Mesendoderm (in vitro differentiated cells): ENCODE measurements around the gene FUBP3.
A peak's percentile ranks its signal among the peaks of the same experiment; 100 is the strongest.

ENCODE experiments used
- DNase-seq: peaks from one replicate; pipeline ENCODE4 v3.0.0; 2013
- H2AK5ac ChIP-seq: 2 replicates; pipeline ENCODE4 v1.6.1; 2013; ENCODE audit warnings: low read length, inconsistent platforms
- H2BK120ac ChIP-seq: 2 replicates; pipeline ENCODE4 v1.6.1; 2013; ENCODE audit warnings: low read depth, mild to moderate bottlenecking, low read length, moderate library complexity, mixed read lengths
- H2BK15ac ChIP-seq: replicated peaks from 2 replicates; pipeline ENCODE4 v1.6.1; 2013; ENCODE audit warnings: low read depth, mild to moderate bottlenecking, moderate library complexity
- H2BK5ac ChIP-seq: 2 replicates; pipeline ENCODE4 v1.6.1; 2013; ENCODE audit warnings: low read length, inconsistent platforms
- H3K18ac ChIP-seq: 2 replicates; pipeline ENCODE4 v1.6.1; 2013; ENCODE audit warnings: mild to moderate bottlenecking, low read length, mixed read lengths
- H3K23ac ChIP-seq: one replicate; pipeline ENCODE4 v1.6.1; 2013; ENCODE audit warnings: low read length
- H3K27ac ChIP-seq: 2 replicates; pipeline ENCODE4 v1.5.1; 2013; ENCODE audit warnings: low read depth, mild to moderate bottlenecking, inconsistent platforms, low read length, moderate library complexity
- H3K27me3 ChIP-seq: 2 replicates; pipeline ENCODE4 v1.6.1; 2013; ENCODE audit warnings: low read length, control low read depth, mild to moderate bottlenecking, inconsistent platforms; ENCODE audit not compliant: insufficient read depth, poor library complexity
- H3K36me3 ChIP-seq: 2 replicates; pipeline ENCODE4 v1.6.1; 2013; ENCODE audit warnings: low read length, inconsistent platforms; ENCODE audit not compliant: control insufficient read depth, insufficient read depth
- H3K4ac ChIP-seq: one replicate; pipeline ENCODE4 v1.6.1; 2013; ENCODE audit warnings: low read depth, mild to moderate bottlenecking, low read length, moderate library complexity
- H3K4me1 ChIP-seq: 2 replicates; pipeline ENCODE4 v1.6.1; 2013; ENCODE audit warnings: low read depth, low read length, inconsistent platforms; ENCODE audit not compliant: control insufficient read depth
- H3K4me2 ChIP-seq: 2 replicates; pipeline ENCODE4 v1.6.1; 2013; ENCODE audit warnings: low read length
- H3K4me3 ChIP-seq: 2 replicates; pipeline ENCODE4 v1.5.1; 2013; ENCODE audit warnings: mild to moderate bottlenecking, low read length
- H3K56ac ChIP-seq: one replicate; pipeline ENCODE4 v1.6.1; 2013; ENCODE audit warnings: low read length
- H3K79me1 ChIP-seq: 2 replicates; pipeline ENCODE4 v1.6.1; 2013; ENCODE audit warnings: low read length, inconsistent platforms
- H3K79me2 ChIP-seq: 2 replicates; pipeline ENCODE4 v1.6.1; 2013; ENCODE audit warnings: mild to moderate bottlenecking, low read length; ENCODE audit not compliant: control insufficient read depth, insufficient read depth
- H3K9ac ChIP-seq: 2 replicates; pipeline ENCODE4 v1.6.1; 2013; ENCODE audit warnings: low read length, inconsistent platforms
- H4K5ac ChIP-seq: one replicate; pipeline ENCODE4 v1.6.1; 2013; ENCODE audit warnings: low read length
- H4K8ac ChIP-seq: one replicate; pipeline ENCODE4 v1.6.1; 2013; ENCODE audit warnings: low read depth, mild to moderate bottlenecking, control low read depth, low read length, moderate library complexity
- WGBS: extraction: QIAGEN DNeasy Blood & Tissue Kit; methylation state at CpG from one replicate; pipeline ENCODE4 v1.1.7; 2013; ENCODE audit warnings: low lambda C conversion rate, missing lambda C conversion rate; ENCODE audit not compliant: insufficient coverage; ENCODE audit errors: extremely low coverage; 5-methylcytosine and 5-hydroxymethylcytosine counted together

FUBP3 gene

GRCh38 chr9:130609163-130609562, 29.8 kb downstream of the FUBP3 start:
- no peaks in the 10 kb centered on the region for H3K27me3 ChIP-seq
- no peak overlapping the region for H3K18ac ChIP-seq
- no peak overlapping the region for H2BK5ac ChIP-seq
- no peak overlapping the region for H4K8ac ChIP-seq
- no peak overlapping the region for H3K23ac ChIP-seq
- DNase-seq = no peak
- H3K79me2 ChIP-seq = peaks cover 4% of the 10 kb centered on the region
- no peak overlapping the region for H4K5ac ChIP-seq
- no peak overlapping the region for H3K4me3 ChIP-seq
- H3K4me1 ChIP-seq = no peaks in the 10 kb centered on the region
- no peak overlapping the region for H2BK120ac ChIP-seq
- H3K27ac ChIP-seq = no peak overlapping the region
- H2AK5ac ChIP-seq = no peak overlapping the region
- no peak overlapping the region for H3K9ac ChIP-seq
- peaks cover 8% of the 10 kb centered on the region for H3K36me3 ChIP-seq
- no peak overlapping the region for H3K4ac ChIP-seq
- WGBS = no CpG with 5 or more reads among the region's 9 CpGs
- peaks cover 18% of the 10 kb centered on the region for H3K79me1 ChIP-seq
- no peak overlapping the region for H3K56ac ChIP-seq
- no peak overlapping the region for H3K4me2 ChIP-seq
- no peak overlapping the region for H2BK15ac ChIP-seq

- Histone ChIP-seq H3K23ac (no peak overlapping the region), H3K4me1 (no peaks in the 10 kb centered on the region), H3K27me3 (no peaks in the 10 kb centered on the region), H3K79me2 (peaks cover 4% of the 10 kb centered on the region), H2BK120ac (no peak overlapping the region), H3K36me3 (peaks cover 8% of the 10 kb centered on the region), H3K27ac (no peak overlapping the region), H2BK15ac (no peak overlapping the region), H3K4ac (no peak overlapping the region), H3K79me1 (peaks cover 16% of the 10 kb centered on the region), H3K9ac (no peak overlapping the region), H3K4me3 (no peak overlapping the region), H2BK5ac (no peak overlapping the region), H3K4me2 (no peak overlapping the region), H4K8ac (no peak overlapping the region), H2AK5ac (no peak overlapping the region), H3K18ac (no peak overlapping the region), H3K56ac (no peak overlapping the region), H4K5ac (no peak overlapping the region)
- DNase-seq = no peak
- WGBS = no CpG with 5 or more reads among the region's 8 CpGs
Observed at GRCh38 chr9:130610862-130611707, 31.7 kb downstream of the FUBP3 start.

DNA sequence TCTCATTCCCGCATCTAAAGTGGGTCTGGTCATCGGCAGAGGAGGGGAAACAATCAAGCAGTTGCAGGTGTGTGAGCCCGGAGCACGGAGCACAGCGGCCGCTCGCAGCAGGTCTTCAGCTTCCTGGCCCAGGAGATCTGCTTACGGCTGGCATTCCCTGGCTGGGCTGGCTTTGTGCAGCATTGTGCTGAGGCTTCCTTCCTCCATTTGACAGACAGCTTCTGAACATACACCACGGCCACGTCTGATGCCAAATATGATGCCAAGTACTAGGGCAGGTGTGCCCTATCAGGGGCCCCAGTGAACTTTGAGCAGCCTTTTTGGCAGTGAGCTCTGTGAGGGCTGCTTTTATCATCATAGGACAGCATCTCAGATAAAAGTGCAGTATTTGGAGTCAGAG, 37.1 kb downstream of the FUBP3 start:
- no peak for DNase-seq
- H2AK5ac ChIP-seq = no peak overlapping the region
- H3K4me2 ChIP-seq = no peak overlapping the region
- no peak overlapping the region for H2BK5ac ChIP-seq
- H3K36me3 ChIP-seq = peaks cover 10% of the 10 kb centered on the region
- no peak overlapping the region for H2BK120ac ChIP-seq
- peaks cover 2% of the 10 kb centered on the region for H3K79me1 ChIP-seq
- no peak overlapping the region for H3K23ac ChIP-seq
- H2BK15ac ChIP-seq = no peak overlapping the region
- no peak overlapping the region for H3K4ac ChIP-seq
- no peaks in the 10 kb centered on the region for H3K79me2 ChIP-seq
- no peak overlapping the region for H3K9ac ChIP-seq
- H4K5ac ChIP-seq = no peak overlapping the region
- H3K4me1 ChIP-seq = no peaks in the 10 kb centered on the region
- no peak overlapping the region for H3K27ac ChIP-seq
- no peak overlapping the region for H3K56ac ChIP-seq
- no peak overlapping the region for H3K4me3 ChIP-seq
- no CpG with 5 or more reads among the region's 10 CpGs for WGBS
- H3K27me3 ChIP-seq = no peaks in the 10 kb centered on the region
- no peak overlapping the region for H3K18ac ChIP-seq
- no peak overlapping the region for H4K8ac ChIP-seq

- Histone ChIP-seq H3K18ac (no peak overlapping the region), H3K4ac (no peak overlapping the region), H3K23ac (no peak overlapping the region), H3K79me2 (no peaks in the 10 kb centered on the region), H3K4me2 (no peak overlapping the region), H3K4me1 (no peaks in the 10 kb centered on the region), H2AK5ac (no peak overlapping the region), H4K5ac (no peak overlapping the region), H3K36me3 (peaks cover 18% of the 10 kb centered on the region), H3K4me3 (no peak overlapping the region), H3K56ac (no peak overlapping the region), H3K9ac (no peak overlapping the region), H2BK5ac (no peak overlapping the region), H3K27me3 (no peaks in the 10 kb centered on the region), H2BK15ac (no peak overlapping the region), H2BK120ac (no peak overlapping the region), H4K8ac (no peak overlapping the region), H3K79me1 (no peaks in the 10 kb centered on the region), H3K27ac (no peak overlapping the region)
- no peak for DNase-seq
- no CpG with 5 or more reads among the region's 10 CpGs for WGBS
Observed at GRCh38 chr9:130623466-130623865, 44.1 kb downstream of the FUBP3 start.

- no CpG with 5 or more reads among the region's 4 CpGs for WGBS
- H3K36me3 ChIP-seq = peaks cover 18% of the 10 kb centered on the region
Observed at GRCh38 chr9:130624154-130624553, 44.8 kb downstream of the FUBP3 start.

More at GRCh38 chr9:130624154-130624553, 44.8 kb downstream of the FUBP3 start:
- no peaks in the 10 kb centered on the region for H3K4me1 ChIP-seq
- no peak overlapping the region for H3K4me3 ChIP-seq
- H3K18ac ChIP-seq = no peak overlapping the region
- no peak overlapping the region for H3K9ac ChIP-seq
- no peak overlapping the region for H2BK15ac ChIP-seq
- no peak overlapping the region for H3K23ac ChIP-seq
- H3K79me1 ChIP-seq = no peaks in the 10 kb centered on the region
- no peak overlapping the region for H4K5ac ChIP-seq
- H2BK120ac ChIP-seq = no peak overlapping the region
- H3K27me3 ChIP-seq = no peaks in the 10 kb centered on the region
- no peak overlapping the region for H4K8ac ChIP-seq
- H2BK5ac ChIP-seq = no peak overlapping the region
- DNase-seq = peak; percentile 16
- H2AK5ac ChIP-seq = no peak overlapping the region
- H3K56ac ChIP-seq = no peak overlapping the region
- H3K4ac ChIP-seq = no peak overlapping the region
- no peak overlapping the region for H3K27ac ChIP-seq
- no peaks in the 10 kb centered on the region for H3K79me2 ChIP-seq
- no peak overlapping the region for H3K4me2 ChIP-seq
